Pancreas (tissue), 10 donors: ENCODE results near the gene GP1BB. TPM values are rescaled to one million over a fixed set of nuclear protein-coding genes. Genes with fewer than 3 reads are reported as not detected.
"Not testable (repeated sequence)": the region's sequence is repeated elsewhere in the genome, so short reads cannot be mapped to it uniquely, and the experiment has no call there.

ENCODE experiments used
- ATAC-seq, 4 donors: fragments of 200-7000 bp; cut with Tn5 transposase; one replicate each; pipeline versions ENCODE4 v1.8.0 to v1.9.1; 2020; ENCODE audit warnings: mild to moderate bottlenecking in 4 of 4, moderate library complexity in 4 of 4
- DNase-seq, 6 donors: peaks; one replicate each; pipeline ENCODE4 v3.0.0-alpha.2; 2020
- FAIRE-seq: peaks from 2 replicates; lab custom pipeline; 2012; peaks lifted over from hg19 to GRCh38; lab: Jason Lieb, UNC
- H3K27ac ChIP-seq, 4 donors: fragments of 200-600 bp; sonication (generic); 1 replicate in 3 of 4; 2 replicates in 1 of 4; pipeline versions ENCODE4 v1.5.0 to v1.8.0; 2020
- H3K27me3 ChIP-seq, 4 donors: fragments of 200-600 bp; one replicate each; pipeline ENCODE4 v1.8.0; 2021
- H3K36me3 ChIP-seq, 3 donors: fragments of 200-600 bp; sonication (generic) in 1 of 3; one replicate each; pipeline versions ENCODE4 v1.5.0 to v1.8.0; 2020 to 2021
- H3K4me1 ChIP-seq, 3 donors: fragments of 200-600 bp; one replicate each; pipeline ENCODE4 v1.8.0; 2021
- H3K4me3 ChIP-seq, 4 donors: fragments of 200-600 bp; sonication (generic) in 2 of 4; one replicate each; pipeline versions ENCODE4 v1.5.0 to v1.8.0; 2020 to 2021
- H3K9me3 ChIP-seq, 4 donors: fragments of 200-600 bp; one replicate each; pipeline ENCODE4 v1.8.0; 2021
- WGBS, 2 donors: extraction: QIAGEN DNeasy Blood & Tissue Kit; methylation state at CpG; one replicate each; pipeline ENCODE4 v1.1.7; 2013; 5-methylcytosine and 5-hydroxymethylcytosine counted together
- intact Hi-C, 3 donors: fragments of 100-400 bp; cut with DNase I; formaldehyde crosslinking; loops; one replicate each; pipeline versions ENCODE4 v1.11.1 to v1.14.2; 2022
- polyA plus RNA-seq, 2 donors: library from polyadenylated mRNA; stranded (reverse); fragments of 200-250 nt; gene quantifications; one replicate each; pipeline ENCODE4 v1.2.3, GENCODE V29; 2013
- total RNA-seq, 6 donors: library from RNA; stranded (reverse); fragmentation: NEBNext Ultra II Directional in 4 of 6; extraction: Animal tissue kit (Norgen Biotek cat#: 25700) in 4 of 6; gene quantifications; one replicate each; pipeline versions ENCODE4 v1.2.1 to v1.2.4, GENCODE V29; 2021 to 2023
- TF ChIP-seq, protein P1 (sequence below), 4 donors: fragments of 200-600 bp; sonication (generic) in 3 of 4; IDR thresholded peaks; one replicate each; pipeline versions ENCODE4 v1.5.0 to v1.8.0; 2021; ENCODE audit warnings: antibody characterized with exemption in 4 of 4
- donor health status: healthy with polysubstance abuse.
- donor health status: DM: no; HTN: no; CAD: no; lungs with moderate emphysema.
- donor health status: DM: no; HTN: no; CAD: no.
- donor health status: control.
- donor health status: control.
- donor health status: Bipolar disorder and iron deficiency.
- donor health status: DM: yes; HTN: yes; CAD: no.
- donor health status: DM: no; HTN: no; CAD: no.
- donor health status: DM: no; HTN: no; CAD: no.
- donor health status: DM: yes; HTN: yes; CAD: no.

GP1BB gene
- total and polyA plus RNA-seq, 8 donors, result 1.2 to 21.2 (median 1.5) TPM; not detected in 2

DNA sequence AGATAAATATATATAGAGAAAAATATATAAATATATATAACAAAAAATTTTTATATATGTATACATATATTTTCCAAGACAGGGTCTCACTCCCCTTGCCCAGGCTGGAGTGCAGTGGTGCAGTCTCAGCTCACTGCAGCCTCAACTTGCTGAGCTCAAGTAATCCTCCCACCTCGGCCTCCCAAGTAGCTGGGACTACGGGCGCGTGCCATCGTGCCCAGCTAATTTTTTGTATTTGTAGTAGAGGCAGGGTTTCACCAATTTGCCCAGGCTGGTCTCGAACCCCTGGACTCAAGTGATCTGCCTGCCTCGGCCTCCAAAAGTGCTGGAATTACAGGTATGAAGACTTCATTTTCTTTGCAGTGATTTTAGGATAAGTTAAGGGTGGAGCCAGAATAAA, 47.9 kb upstream of the GP1BB start:
- DNase-seq, result no peak
- FAIRE-seq, result no peak
- ATAC-seq, result no peak
- H3K4me1 ChIP-seq, result no peaks in the 10 kb centered on the region
- TF ChIP-seq, protein P1, sequence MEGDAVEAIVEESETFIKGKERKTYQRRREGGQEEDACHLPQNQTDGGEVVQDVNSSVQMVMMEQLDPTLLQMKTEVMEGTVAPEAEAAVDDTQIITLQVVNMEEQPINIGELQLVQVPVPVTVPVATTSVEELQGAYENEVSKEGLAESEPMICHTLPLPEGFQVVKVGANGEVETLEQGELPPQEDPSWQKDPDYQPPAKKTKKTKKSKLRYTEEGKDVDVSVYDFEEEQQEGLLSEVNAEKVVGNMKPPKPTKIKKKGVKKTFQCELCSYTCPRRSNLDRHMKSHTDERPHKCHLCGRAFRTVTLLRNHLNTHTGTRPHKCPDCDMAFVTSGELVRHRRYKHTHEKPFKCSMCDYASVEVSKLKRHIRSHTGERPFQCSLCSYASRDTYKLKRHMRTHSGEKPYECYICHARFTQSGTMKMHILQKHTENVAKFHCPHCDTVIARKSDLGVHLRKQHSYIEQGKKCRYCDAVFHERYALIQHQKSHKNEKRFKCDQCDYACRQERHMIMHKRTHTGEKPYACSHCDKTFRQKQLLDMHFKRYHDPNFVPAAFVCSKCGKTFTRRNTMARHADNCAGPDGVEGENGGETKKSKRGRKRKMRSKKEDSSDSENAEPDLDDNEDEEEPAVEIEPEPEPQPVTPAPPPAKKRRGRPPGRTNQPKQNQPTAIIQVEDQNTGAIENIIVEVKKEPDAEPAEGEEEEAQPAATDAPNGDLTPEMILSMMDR (IDR thresholded peaks at IDR 0.05), result no peak
- no peaks in the 10 kb centered on the region for H3K36me3 ChIP-seq
- intact Hi-C loops, result no loop called here
- no peak overlapping the region for H3K27ac ChIP-seq
- no peak overlapping the region for H3K4me3 ChIP-seq
- WGBS, 2 donors, result 76 to 88% methylated on average over 7 of the region's 7 CpGs
- H3K27me3 ChIP-seq, result peaks cover 0 to 1% (median 0%) of the 10 kb centered on the region in 4 donors
- H3K9me3 ChIP-seq, result no peaks in the 10 kb centered on the region

DNA sequence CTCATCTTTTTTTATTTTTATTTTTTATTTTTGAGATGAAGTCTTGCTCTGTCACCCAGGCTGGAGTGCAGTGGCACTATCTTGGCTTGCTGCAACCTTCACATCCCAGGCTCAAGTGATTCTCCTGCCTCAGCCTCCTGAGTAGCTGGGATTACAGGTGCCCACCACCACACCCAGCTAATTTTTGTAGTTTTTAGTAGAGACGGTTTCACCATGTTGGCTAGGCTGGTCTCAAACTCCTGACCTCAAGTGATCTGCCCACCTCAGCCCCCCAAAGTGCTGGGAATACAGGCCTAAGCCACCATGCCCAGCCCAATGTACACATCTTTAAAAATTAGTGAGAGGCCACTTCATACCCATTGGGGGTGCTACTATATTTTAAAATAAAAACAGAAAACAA, 46.9 kb upstream of the GP1BB start:
- H3K9me3 ChIP-seq, intact Hi-C loops, ATAC-seq, H3K4me1 ChIP-seq, H3K27ac ChIP-seq, FAIRE-seq, H3K4me3 ChIP-seq, DNase-seq, H3K27me3 ChIP-seq, H3K36me3 ChIP-seq: not testable (repeated sequence)
- 53 to 61% methylated on average over 1 of the region's 1 CpG for WGBS, 2 donors

GRCh38 chr22:19678949-19679521, 44.3 kb upstream of the GP1BB start:
- intact Hi-C loops, result no loop called here
- TF ChIP-seq, protein P1 (IDR thresholded peaks at IDR 0.05), result no peak
- 62 to 64% methylated on average over 11 of the region's 11 CpGs for WGBS, 2 donors
- DNase-seq (no peak), ATAC-seq (no peak), FAIRE-seq (no peak)
- no peaks in the 10 kb centered on the region for H3K4me1 ChIP-seq
- H3K9me3 ChIP-seq, result no peaks in the 10 kb centered on the region
- H3K27me3 ChIP-seq, result peaks cover 0 to 12% (median 0%) of the 10 kb centered on the region in 4 donors
- H3K4me3 ChIP-seq, result no peak overlapping the region
- no peaks in the 10 kb centered on the region for H3K36me3 ChIP-seq
- no peak overlapping the region for H3K27ac ChIP-seq

- no peak for FAIRE-seq
- intact Hi-C loops, result no loop called here
These were observed 43.7 kb upstream of the GP1BB start for GRCh38 chr22:19679522-19680101.

DNA sequence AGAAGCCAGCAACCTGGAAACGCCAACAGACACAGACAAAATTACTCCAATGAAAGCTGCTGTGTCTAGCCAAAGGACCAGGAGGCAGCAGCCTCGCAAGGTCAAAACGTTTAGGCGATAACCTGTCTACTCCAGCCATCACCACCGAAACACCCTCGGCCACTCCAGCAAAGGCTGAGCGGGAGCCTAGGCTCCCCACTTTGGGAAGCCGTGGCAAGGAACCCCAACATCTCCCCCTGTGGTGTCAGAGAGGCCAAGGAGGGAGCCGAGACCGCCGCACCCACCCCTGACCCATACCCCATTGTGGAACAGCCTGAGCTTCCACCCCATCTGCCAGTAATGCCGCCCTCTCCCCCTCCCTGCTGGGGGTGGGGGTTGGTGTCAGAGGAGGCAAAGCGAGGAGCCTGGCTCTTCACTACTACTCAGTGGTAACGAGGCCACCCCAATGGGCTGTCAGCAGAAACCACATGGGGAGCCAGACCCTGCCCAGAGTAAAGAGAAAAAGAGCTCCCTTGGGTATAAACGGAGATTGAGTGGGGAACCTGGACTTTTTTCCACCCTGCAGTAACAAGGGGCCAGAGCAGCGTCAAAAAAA, 43.0 kb upstream of the GP1BB start:
- Histone ChIP-seq H3K36me3 (no peaks in the 10 kb centered on the region), H3K27me3 (peaks cover 0 to 12% (median 0%) of the 10 kb centered on the region in 4 donors), H3K9me3 (no peaks in the 10 kb centered on the region), H3K4me1 (no peaks in the 10 kb centered on the region), H3K4me3 (no peak overlapping the region), H3K27ac (no peak overlapping the region)
- no peak for DNase-seq
- no peak for ATAC-seq
- WGBS, 2 donors, result 68 to 76% methylated on average over 16 of the region's 16 CpGs
- TF ChIP-seq, protein P1 (IDR thresholded peaks at IDR 0.05), result no peak
- no peak for FAIRE-seq
- intact Hi-C loops, result no loop called here

More at GRCh38 chr22:19679522-19680101, 43.7 kb upstream of the GP1BB start:
- no peak overlapping the region for H3K27ac ChIP-seq
- H3K27me3 ChIP-seq, result peaks cover 0 to 12% (median 0%) of the 10 kb centered on the region in 4 donors
- DNase-seq (peak in 4 of 6 donors; percentile 17 to 85 (median 54)), ATAC-seq (peak; percentile 40 to 83 (median 74))
- no peak overlapping the region for H3K4me3 ChIP-seq
- H3K9me3 ChIP-seq, result no peaks in the 10 kb centered on the region
- TF ChIP-seq, protein P1 (IDR thresholded peaks at IDR 0.05), result peak; percentile 72 to 77 (median 74)
- WGBS, 2 donors, result 27 to 32% methylated on average over 14 of the region's 14 CpGs
- H3K4me1 ChIP-seq, result no peaks in the 10 kb centered on the region
- no peaks in the 10 kb centered on the region for H3K36me3 ChIP-seq
